ENCODE results near the gene GLYR1. TPM values are rescaled to one million over a fixed set of nuclear protein-coding genes. Genes with fewer than 3 reads are reported as not detected.

Gene GLYR1
- total RNA-seq, 1 experiment from 2014 or later = 117 TPM

DNA sequence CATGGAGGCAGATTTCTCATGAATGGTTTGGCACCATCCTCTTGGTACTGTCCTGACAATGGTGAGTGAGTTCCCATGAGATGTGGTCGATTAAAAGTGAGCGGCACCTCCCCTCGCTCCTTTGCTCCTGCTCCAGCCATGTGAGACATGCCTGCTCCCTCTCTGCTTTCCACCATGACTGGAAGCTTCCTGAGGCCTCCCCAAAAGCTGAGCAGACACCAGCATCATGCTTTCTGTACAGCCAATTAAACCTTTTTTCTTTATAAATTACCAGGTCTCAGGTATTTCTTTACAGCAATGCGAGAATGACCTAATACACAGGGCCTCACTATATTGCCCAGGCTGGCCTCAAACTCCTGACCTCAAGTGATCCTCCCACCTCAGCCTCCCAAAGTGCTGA is 92.2 kb downstream of the GLYR1 start:
- Mint-ChIP-seq H3K36me3 (ENCODE audit: insufficient read depth, unreplicated experiment) (peaks cover 59% of the 10 kb centered on the region), H3K9me3 (ENCODE audit: unreplicated experiment) (no peaks in the 10 kb centered on the region), H3K27me3 (ENCODE audit: insufficient read depth, unreplicated experiment) (no peaks in the 10 kb centered on the region), H3K4me3 (ENCODE audit: unreplicated experiment) (no peak overlapping the region), H3K27ac (ENCODE audit: unreplicated experiment) (no peak overlapping the region), H3K4me1 (ENCODE audit: low read depth, unreplicated experiment) (no peaks in the 10 kb centered on the region)
- Histone ChIP-seq H3K36me3 (ENCODE audit: control insufficient read depth, insufficient read depth, low read length) (peaks cover 6% of the 10 kb centered on the region), H3K9me3 (0 out of 2 replicates have a peak, but pooled peaks cover 9% of the 10 kb centered on the region), H3K4me1 (no peaks in the 10 kb centered on the region), H3K4me3 (ENCODE audit: low read depth, low read length) (no peak overlapping the region), H3K27me3 (replicated peaks; ENCODE audit: control insufficient read depth, insufficient read depth, low read length) (no peaks in the 10 kb centered on the region)
- intact Hi-C loops (cut with micrococcal nuclease; ENCODE audit: unreplicated experiment) = no loop called here
- BruUV-seq (replicated peaks) = no TSS peak
- TF ChIP-seq, protein P1, sequence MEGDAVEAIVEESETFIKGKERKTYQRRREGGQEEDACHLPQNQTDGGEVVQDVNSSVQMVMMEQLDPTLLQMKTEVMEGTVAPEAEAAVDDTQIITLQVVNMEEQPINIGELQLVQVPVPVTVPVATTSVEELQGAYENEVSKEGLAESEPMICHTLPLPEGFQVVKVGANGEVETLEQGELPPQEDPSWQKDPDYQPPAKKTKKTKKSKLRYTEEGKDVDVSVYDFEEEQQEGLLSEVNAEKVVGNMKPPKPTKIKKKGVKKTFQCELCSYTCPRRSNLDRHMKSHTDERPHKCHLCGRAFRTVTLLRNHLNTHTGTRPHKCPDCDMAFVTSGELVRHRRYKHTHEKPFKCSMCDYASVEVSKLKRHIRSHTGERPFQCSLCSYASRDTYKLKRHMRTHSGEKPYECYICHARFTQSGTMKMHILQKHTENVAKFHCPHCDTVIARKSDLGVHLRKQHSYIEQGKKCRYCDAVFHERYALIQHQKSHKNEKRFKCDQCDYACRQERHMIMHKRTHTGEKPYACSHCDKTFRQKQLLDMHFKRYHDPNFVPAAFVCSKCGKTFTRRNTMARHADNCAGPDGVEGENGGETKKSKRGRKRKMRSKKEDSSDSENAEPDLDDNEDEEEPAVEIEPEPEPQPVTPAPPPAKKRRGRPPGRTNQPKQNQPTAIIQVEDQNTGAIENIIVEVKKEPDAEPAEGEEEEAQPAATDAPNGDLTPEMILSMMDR (IDR thresholded peaks at IDR 0.05; ENCODE audit: insufficient read depth in 1 of 2, low read depth in 1 of 2, low read length in 1 of 2, severe bottlenecking in 1 of 2, unreplicated experiment in 1 of 2) = no peak
- DNase-seq = no peak
- CTCF ChIA-PET = no interaction called here
- POLR2A ChIA-PET = no interaction called here

DNA sequence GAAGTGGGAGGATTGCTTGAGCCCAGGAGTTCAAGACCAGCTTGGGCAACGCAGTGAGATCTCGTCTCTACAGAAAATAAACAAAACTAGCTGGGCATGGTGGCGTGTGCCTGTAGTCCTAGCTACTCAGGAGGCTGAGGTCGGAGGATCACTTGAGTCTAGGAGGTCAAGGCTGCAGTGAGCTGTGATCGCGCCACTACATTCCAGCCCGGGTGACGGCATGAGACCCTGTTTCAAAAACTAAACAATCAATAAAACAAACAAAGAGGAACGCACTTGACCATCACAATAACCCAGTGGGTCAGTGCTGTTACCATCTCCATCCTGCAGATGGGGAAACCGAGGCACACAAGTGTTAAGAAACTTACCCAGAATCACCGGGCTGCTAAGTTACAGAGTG is 93.9 kb downstream of the GLYR1 start:
- Histone ChIP-seq H3K27me3 (replicated peaks; ENCODE audit: control insufficient read depth, insufficient read depth, low read length) (no peaks in the 10 kb centered on the region), H3K9me3 (0 out of 2 replicates have a peak, but pooled peaks cover 9% of the 10 kb centered on the region), H3K4me1 (no peaks in the 10 kb centered on the region), H3K36me3 (ENCODE audit: control insufficient read depth, insufficient read depth, low read length) (peaks cover 6% of the 10 kb centered on the region), H3K4me3 (ENCODE audit: low read depth, low read length) (no peak overlapping the region)
- no peaks in the 10 kb centered on the region for H3K27me3 Mint-ChIP-seq (ENCODE audit: insufficient read depth, unreplicated experiment)
- TF ChIP-seq, protein P1 (IDR thresholded peaks at IDR 0.05; ENCODE audit: insufficient read depth in 1 of 2, low read depth in 1 of 2, low read length in 1 of 2, severe bottlenecking in 1 of 2, unreplicated experiment in 1 of 2) = no peak
- H3K9me3 Mint-ChIP-seq (ENCODE audit: unreplicated experiment) = no peaks in the 10 kb centered on the region
- no peak for DNase-seq
- H3K4me1 Mint-ChIP-seq (ENCODE audit: low read depth, unreplicated experiment) = no peaks in the 10 kb centered on the region
- H3K27ac Mint-ChIP-seq (ENCODE audit: unreplicated experiment) = no peak overlapping the region
- intact Hi-C loops (cut with micrococcal nuclease; ENCODE audit: unreplicated experiment) = no loop called here
- ChIA-PET CTCF (no interaction called here), POLR2A (no interaction called here)
- no peak overlapping the region for H3K4me3 Mint-ChIP-seq (ENCODE audit: unreplicated experiment)
- no TSS peak for BruUV-seq (replicated peaks)
- H3K36me3 Mint-ChIP-seq (ENCODE audit: insufficient read depth, unreplicated experiment) = peaks cover 51% of the 10 kb centered on the region

Other genes starting within 250 kb of the GLYR1 start
- gene UBALD1, start 232.4 kb downstream of the GLYR1 start, total RNA-seq (2022) = 32.4 and 36.2 TPM in 2 replicates
- 67.1 and 72.3 TPM in 2 replicates for gene MGRN1, start 222.5 kb downstream of the GLYR1 start, total RNA-seq (2022)
- 27.9 and 31.3 TPM in 2 replicates for gene NUDT16L1, start 153.7 kb downstream of the GLYR1 start, total RNA-seq (2022)
- gene ANKS3, start 113.0 kb downstream of the GLYR1 start, total RNA-seq (2022) = 27.4 and 28.1 TPM in 2 replicates
- 0.54 TPM in 1 of 2 replicates, not detected in the other for gene DNAAF8, start 112.8 kb downstream of the GLYR1 start, total RNA-seq (2022)
- 12.9 and 13.3 TPM in 2 replicates for gene ZNF500, start 80.1 kb downstream of the GLYR1 start, total RNA-seq (2022)
- gene SEPTIN12, start 58.9 kb downstream of the GLYR1 start, total RNA-seq (2022) = not detected in 2 replicates
- gene SMIM22, start 51.9 kb downstream of the GLYR1 start, total RNA-seq (2022) = not detected in 2 replicates
- 18.2 and 19.0 TPM in 2 replicates for gene ROGDI, start 44.7 kb downstream of the GLYR1 start, total RNA-seq (2022)
- 31.5 and 37.9 TPM in 2 replicates for gene UBN1, start 193 bp upstream of the GLYR1 start, total RNA-seq (2022)
- 61.5 and 68.1 TPM in 2 replicates for gene PPL, start 89.9 kb upstream of the GLYR1 start, total RNA-seq (2022)
- 0.14 and 0.67 TPM in 2 replicates for gene SEC14L5, start 111.0 kb upstream of the GLYR1 start, total RNA-seq (2022)
- gene NAGPA, start 186.6 kb upstream of the GLYR1 start, total RNA-seq (2022) = 15.9 and 16.7 TPM in 2 replicates
- not detected in 2 replicates for gene C16orf89, start 218.7 kb upstream of the GLYR1 start, total RNA-seq (2022)
- gene ALG1, start 224.6 kb upstream of the GLYR1 start, total RNA-seq (2022) = 39.2 and 42.0 TPM in 2 replicates

Measured in Caco-2 (cell line).